IMR-90 (cell line): ENCODE data around the gene DOCK6. TPM values are rescaled to one million over a fixed set of nuclear protein-coding genes. Genes with fewer than 3 reads are reported as not detected.

Experiments
- ATAC-seq: fragments of 200-7000 bp; cut with Tn5 transposase; 2 replicates; pipeline ENCODE4 v1.9.1; 2020; ENCODE audit warnings: low read depth, mild to moderate bottlenecking, moderate library complexity
- BruUV-seq: library from RNA; stranded (reverse); fragments of 400-500 nt; replicated peaks from 2 replicates; lab custom pipeline; 2021; lab: Mats Ljungman, UMichigan
- CTCF ChIA-PET: fragments of 300-600 bp; formaldehyde crosslinking; extraction: SDS; loops from one replicate; lab custom pipeline; 2021; ENCODE audit warnings: antibody characterized with exemption; lab: Yijun Ruan, JAX
- POLR2A ChIA-PET: fragments of 300-600 bp; sonication (Branson Sonifier 250); formaldehyde crosslinking; loops from one replicate; lab custom pipeline; 2022; ENCODE audit warnings: antibody characterized with exemption; ENCODE audit not compliant: unreplicated experiment; lab: Charles Lee
- DNase-seq: peaks from one replicate; pipeline ENCODE4 v3.0.0; 2013
- H2AFZ ChIP-seq: replicated peaks from 2 replicates; pipeline ENCODE3; 2013; ENCODE audit warnings: low read length, mild to moderate bottlenecking; ENCODE audit not compliant: poor library complexity
- H2AK5ac ChIP-seq: 2 replicates; pipeline ENCODE4 v1.6.1; 2013; ENCODE audit warnings: low read depth, low read length, inconsistent platforms
- H2AK9ac ChIP-seq: replicated peaks from 2 replicates; pipeline ENCODE3; 2013; ENCODE audit warnings: mild to moderate bottlenecking, low read depth, low read length, moderate library complexity; ENCODE audit not compliant: poor library complexity
- H2BK120ac ChIP-seq: 2 replicates; pipeline ENCODE4 v1.6.1; 2013; ENCODE audit warnings: low read depth, low read length, inconsistent platforms
- H2BK15ac ChIP-seq: 3 replicates; pipeline ENCODE4 v1.6.1; 2013; ENCODE audit warnings: low read depth, low read length, inconsistent platforms
- H2BK20ac ChIP-seq: 2 replicates; pipeline ENCODE4 v1.6.1; 2013; ENCODE audit warnings: low read depth, mild to moderate bottlenecking, inconsistent platforms, low read length, moderate library complexity
- H2BK5ac ChIP-seq: 2 replicates; pipeline ENCODE4 v1.6.1; 2013; ENCODE audit warnings: mild to moderate bottlenecking, low read depth, low read length, inconsistent platforms; ENCODE audit not compliant: poor library complexity, severe bottlenecking
- H3K14ac ChIP-seq: replicated peaks from 2 replicates; pipeline ENCODE4 v1.6.1; 2013; ENCODE audit warnings: low read depth, low read length, inconsistent platforms
- H3K18ac ChIP-seq: 2 replicates; pipeline ENCODE4 v1.6.1; 2013; ENCODE audit warnings: low read depth, low read length, control low read depth
- H3K23ac ChIP-seq: 2 replicates; pipeline ENCODE4 v1.6.1; 2013; ENCODE audit warnings: low read depth, low read length, inconsistent platforms
- H3K27ac ChIP-seq: 2 replicates; pipeline ENCODE4 v1.5.1; 2013; ENCODE audit warnings: mild to moderate bottlenecking, control low read depth, low read length; ENCODE audit not compliant: insufficient read depth
- H3K27me3 ChIP-seq: 2 replicates; pipeline ENCODE4 v1.6.1; 2013; ENCODE audit warnings: low read length; ENCODE audit not compliant: control insufficient read depth, insufficient read depth
- H3K36me3 ChIP-seq: 2 replicates; pipeline ENCODE4 v1.6.1; 2013; ENCODE audit warnings: low read length, mixed read lengths; ENCODE audit not compliant: control insufficient read depth, insufficient read depth
- H3K4ac ChIP-seq: 2 replicates; pipeline ENCODE4 v1.6.1; 2013; ENCODE audit warnings: low read depth, low read length, inconsistent platforms
- H3K4me1 ChIP-seq: 2 replicates; pipeline ENCODE4 v1.6.1; 2013; ENCODE audit warnings: low read length, mixed read lengths; ENCODE audit not compliant: control insufficient read depth, insufficient read depth
- H3K4me2 ChIP-seq: 2 replicates; pipeline ENCODE4 v1.6.1; 2013; ENCODE audit warnings: low read depth, mild to moderate bottlenecking, control low read depth, low read length, moderate library complexity
- H3K4me3 ChIP-seq: 2 replicates; pipeline ENCODE4 v1.5.1; 2013; ENCODE audit warnings: low read depth, mild to moderate bottlenecking, control low read depth, low read length, moderate library complexity; ENCODE audit not compliant: insufficient read depth
- H3K56ac ChIP-seq: 2 replicates; pipeline ENCODE4 v1.6.1; 2013; ENCODE audit warnings: low read length, inconsistent platforms; ENCODE audit not compliant: insufficient read depth; ENCODE audit errors: extremely low read depth
- H3K79me1 ChIP-seq, 2 experiments: 2 replicates each; pipeline ENCODE4 v1.6.1; 2013; ENCODE audit warnings: low read length in 2 of 2, inconsistent platforms in 1 of 2, low read depth in 1 of 2
- H3K9ac ChIP-seq: 2 replicates; pipeline ENCODE4 v1.6.1; 2013; ENCODE audit warnings: low read depth, low read length, control low read depth
- H3K9me1 ChIP-seq: 2 replicates; pipeline ENCODE4 v1.6.1; 2013; ENCODE audit warnings: low read length, inconsistent platforms; ENCODE audit not compliant: insufficient read depth
- H3K9me3 ChIP-seq: 2 replicates; pipeline ENCODE4 v1.6.1; 2013; ENCODE audit warnings: low read length; ENCODE audit not compliant: control insufficient read depth, insufficient read depth
- H4K20me1 ChIP-seq: 2 replicates; pipeline ENCODE4 v1.6.1; 2013; ENCODE audit warnings: low read length, inconsistent platforms; ENCODE audit not compliant: insufficient read depth
- H4K5ac ChIP-seq: 2 replicates; pipeline ENCODE4 v1.6.1; 2013; ENCODE audit warnings: mild to moderate bottlenecking, low read depth, low read length, control low read depth
- H4K8ac ChIP-seq, 2 experiments: 2 replicates each; pipeline ENCODE4 v1.6.1; 2013; ENCODE audit warnings: low read depth in 2 of 2, low read length in 2 of 2, control low read depth in 1 of 2, inconsistent platforms in 1 of 2
- H4K91ac ChIP-seq: 2 replicates; pipeline ENCODE4 v1.6.1; 2013; ENCODE audit warnings: low read depth, low read length, inconsistent platforms; ENCODE audit not compliant: insufficient read depth
- BHLHE40 ChIP-seq: fragments of 150-350 bp; IDR thresholded peaks from 2 replicates; pipeline ENCODE4 v1.6.1; 2016; ENCODE audit warnings: mild to moderate bottlenecking, low read depth, low read length
- CEBPB ChIP-seq: IDR thresholded peaks from 2 replicates; pipeline ENCODE4 v1.6.1; 2012; ENCODE audit warnings: low read depth, low read length, improper control_type of control experiment
- CHD1 ChIP-seq: IDR thresholded peaks from 2 replicates; pipeline ENCODE4 v1.6.1; 2012; ENCODE audit warnings: low read depth, low read length, improper control_type of control experiment
- CTCF ChIP-seq: conservative IDR thresholded peaks from 2 replicates; pipeline ENCODE4 v1.5.1; 2012; ENCODE audit warnings: mild to moderate bottlenecking, low read depth, low read length, improper control_type of control experiment
- ELK1 ChIP-seq: fragments of 150-350 bp; IDR thresholded peaks from 2 replicates; pipeline ENCODE4 v1.6.1; 2016; ENCODE audit warnings: low read depth, mild to moderate bottlenecking, low read length, moderate library complexity, borderline replicate concordance
- FOS ChIP-seq: fragments of 150-350 bp; IDR thresholded peaks from 2 replicates; pipeline ENCODE4 v1.6.1; 2016; ENCODE audit warnings: low read depth, low read length
- MAFK ChIP-seq: IDR thresholded peaks from 2 replicates; pipeline ENCODE4 v1.6.1; 2012; ENCODE audit warnings: low read depth, low read length, improper control_type of control experiment
- MAZ ChIP-seq: IDR thresholded peaks from 2 replicates; pipeline ENCODE4 v1.6.1; 2012; ENCODE audit warnings: low read depth, mild to moderate bottlenecking, low read length, improper control_type of control experiment, moderate library complexity, borderline replicate concordance
- MXI1 ChIP-seq: IDR thresholded peaks from 2 replicates; pipeline ENCODE4 v1.6.1; 2012; ENCODE audit warnings: low read depth, mild to moderate bottlenecking, low read length, moderate library complexity, borderline replicate concordance
- NFE2L2 ChIP-seq: fragments of 150-350 bp; IDR thresholded peaks from 2 replicates; pipeline ENCODE4 v1.6.1; 2016; ENCODE audit warnings: low read depth, mild to moderate bottlenecking, low read length
- POLR2A ChIP-seq: IDR thresholded peaks from 2 replicates; pipeline ENCODE4 v1.6.1; 2012; ENCODE audit warnings: mild to moderate bottlenecking, low read depth, low read length
- RAD21 ChIP-seq: IDR thresholded peaks from 2 replicates; pipeline ENCODE4 v1.6.1; 2012; ENCODE audit warnings: low read length, improper control_type of control experiment
- RCOR1 ChIP-seq: IDR thresholded peaks from 2 replicates; pipeline ENCODE4 v1.6.1; 2012; ENCODE audit warnings: mild to moderate bottlenecking, low read length, improper control_type of control experiment; ENCODE audit not compliant: insufficient replicate concordance
- RFX5 ChIP-seq: IDR thresholded peaks from 2 replicates; pipeline ENCODE4 v1.8.0; 2012; ENCODE audit warnings: low read depth, mild to moderate bottlenecking, low read length, moderate library complexity
- SMC3 ChIP-seq: fragments of 150-350 bp; IDR thresholded peaks from 2 replicates; pipeline ENCODE4 v1.6.1; 2016; ENCODE audit warnings: low read depth, mild to moderate bottlenecking, antibody characterized with exemption, low read length, moderate library complexity
- USF2 ChIP-seq: fragments of 150-350 bp; IDR thresholded peaks from 2 replicates; pipeline ENCODE4 v1.6.1; 2017; ENCODE audit warnings: mild to moderate bottlenecking, antibody characterized with exemption, low read length, low read depth
- WGBS, 2 experiments: methylation state at CpG; one replicate each; pipeline versions ENCODE4 v1.1.5 to v1.1.7; 2013; ENCODE audit warnings: missing lambda C conversion rate in 2 of 2; ENCODE audit not compliant: insufficient read length in 1 of 2; ENCODE audit errors: extremely low coverage in 2 of 2; 5-methylcytosine and 5-hydroxymethylcytosine counted together
- dilution Hi-C: fragments of 300-500 bp; cut with HindIII; formaldehyde crosslinking; loops from one replicate; pipeline ENCODE4 v1.14.3; 2018; ENCODE audit warnings: low sequenced_read_pairs; ENCODE audit not compliant: unreplicated experiment
- in situ Hi-C: fragments of 300-500 bp; cut with MboI; formaldehyde crosslinking; loops from 3 replicates; pipeline ENCODE4 v1.14.3; 2019; ENCODE audit warnings: low sequenced_read_pairs, inconsistent platforms, mixed read lengths
- intact Hi-C: fragments of 100-400 bp; cut with micrococcal nuclease; formaldehyde crosslinking; loops from 2 replicates; pipeline ENCODE4 v1.10.0; 2022
- polyA plus RNA-seq, 3 experiments: library from polyadenylated mRNA; depleted of rRNA; stranded (reverse); fragments of >200 nt; gene quantifications; 2 replicates each; pipeline ENCODE4 v1.2.3, GENCODE V29; 2012; ENCODE audit warnings: low replicate concordance in 1 of 3
- total RNA-seq: library from RNA; depleted of rRNA; stranded (reverse); fragments of >200 nt; gene quantifications from 2 replicates; pipeline ENCODE4 v1.2.3, GENCODE V29; 2012

DOCK6 gene
- total and polyA plus RNA-seq, 2 of the 4 experiments (the other 2 are of a cell fraction), result 5.0 to 18.4 TPM

GRCh38 chr19:11224429-11224828, 37.9 kb downstream of the DOCK6 start:
- TF ChIP-seq SMC3 (no peak), BHLHE40 (no peak), FOS (no peak), USF2 (no peak), CEBPB (no peak), CTCF (no peak), CHD1 (no peak), RFX5 (no peak), MAFK (no peak), RAD21 (no peak), POLR2A (no peak), MXI1 (no peak), RCOR1 (no peak), ELK1 (no peak), MAZ (no peak), NFE2L2 (no peak)
- dilution Hi-C loops (no loop called here), in situ Hi-C loops (no loop called here), intact Hi-C loops (no loop called here)
- Histone ChIP-seq H3K9ac (no peak overlapping the region), H3K18ac (no peak overlapping the region), H3K23ac (no peak overlapping the region), H4K5ac (no peak overlapping the region), H3K14ac (no peak overlapping the region), H3K4me2 (no peak overlapping the region), H4K8ac (no peak overlapping the region), H3K27ac (no peak overlapping the region), H3K4me1 (no peaks in the 10 kb centered on the region), H3K9me3 (peaks cover 11% of the 10 kb centered on the region), H3K36me3 (peaks cover 31% of the 10 kb centered on the region), H3K4me3 (no peak overlapping the region), H2BK20ac (no peak overlapping the region), H4K91ac (no peak overlapping the region), H3K9me1 (peaks cover 3% of the 10 kb centered on the region; the same call in 1 of the 2 replicates), H2BK5ac (no peak overlapping the region), H4K20me1 (no peaks in the 10 kb centered on the region), H3K79me1 (no peaks in the 10 kb centered on the region), H2AK5ac (no peak overlapping the region), H2BK15ac (no peak overlapping the region), H3K56ac (no peak overlapping the region), H2BK120ac (no peak overlapping the region), H3K4ac (no peak overlapping the region), H2AFZ (no peak overlapping the region), H3K27me3 (no peaks in the 10 kb centered on the region), H2AK9ac (no peak overlapping the region)
- WGBS, 2 experiments, result no CpG with 5 or more reads among the region's 7 CpGs
- DNase-seq (no peak), ATAC-seq (no peak)
- ChIA-PET CTCF (no interaction called here), POLR2A (no interaction called here)
- BruUV-seq, result no TSS peak
